Hematopoietic multipotent progenitor cell treated with erythropoietin and hydrocortisone succinate and interleukin-3 and kit ligand, for 8 days (in vitro differentiated cells): ENCODE data around the gene IL17B.

ENCODE experiments used
- DNase-seq: peaks from one replicate; pipeline ENCODE4 v3.0.0-alpha.2; 2015

The IL17B gene

DNA sequence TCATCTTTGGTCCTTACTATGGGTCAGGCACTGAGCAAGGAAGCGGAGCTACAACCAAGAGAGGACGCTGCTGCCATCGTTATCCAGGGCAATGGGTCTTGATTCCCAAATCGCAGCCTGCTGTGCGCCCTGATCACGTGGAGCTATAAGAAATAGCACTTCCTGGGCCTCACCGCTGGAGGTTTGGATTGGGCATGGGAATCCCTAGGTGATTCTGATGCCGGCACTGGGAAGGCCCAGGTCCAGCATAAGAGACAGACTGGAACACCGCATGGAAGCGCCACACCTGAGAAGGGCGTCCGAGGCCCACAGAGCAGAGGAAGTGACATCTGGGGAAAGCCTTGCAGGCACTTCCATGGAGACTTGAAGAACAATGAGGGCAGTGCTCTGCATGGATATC, 3.0 kb downstream of the IL17B start:
- DNase-seq = no peak

DNA sequence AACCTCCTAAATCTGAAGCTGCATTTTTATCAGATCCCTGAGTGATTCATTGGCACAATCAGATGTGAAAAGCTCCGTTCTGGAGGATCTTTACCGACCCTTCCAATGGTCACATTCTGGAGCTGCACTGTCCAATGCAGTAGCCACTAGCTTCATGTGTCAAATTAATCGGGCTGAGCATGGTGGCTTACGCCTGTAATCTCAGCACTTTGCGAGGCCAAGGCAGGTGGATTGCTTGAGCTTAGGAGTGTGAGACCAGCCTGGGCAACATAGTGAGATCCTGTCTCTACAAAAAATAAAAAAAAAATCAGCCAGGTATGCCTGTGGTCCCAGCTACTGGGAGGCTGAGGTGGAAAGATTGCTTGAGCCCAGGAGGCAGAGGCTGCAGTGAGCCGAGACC, 3.7 kb downstream of the IL17B start:
- no peak for DNase-seq

DNA sequence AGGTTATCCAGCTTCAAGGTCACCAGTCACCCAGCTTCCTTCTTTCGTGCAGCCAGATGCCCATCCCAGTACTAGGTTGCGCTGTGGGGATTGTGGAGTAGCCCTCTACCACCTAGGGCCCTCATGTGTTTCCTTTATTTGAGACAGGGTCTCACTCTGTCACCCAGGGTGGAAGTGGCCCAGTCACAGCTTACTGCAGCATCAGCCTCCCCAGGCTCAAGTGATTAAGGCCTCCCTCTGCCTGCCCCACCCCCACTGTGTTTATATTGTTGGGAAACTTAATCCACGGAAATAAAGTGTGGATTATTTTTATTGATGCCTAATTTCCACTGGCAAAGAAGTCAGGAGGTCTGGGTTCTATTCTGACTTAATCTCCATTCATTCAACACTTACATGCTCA, 4.3 kb downstream of the IL17B start:
- DNase-seq = no peak

DNA sequence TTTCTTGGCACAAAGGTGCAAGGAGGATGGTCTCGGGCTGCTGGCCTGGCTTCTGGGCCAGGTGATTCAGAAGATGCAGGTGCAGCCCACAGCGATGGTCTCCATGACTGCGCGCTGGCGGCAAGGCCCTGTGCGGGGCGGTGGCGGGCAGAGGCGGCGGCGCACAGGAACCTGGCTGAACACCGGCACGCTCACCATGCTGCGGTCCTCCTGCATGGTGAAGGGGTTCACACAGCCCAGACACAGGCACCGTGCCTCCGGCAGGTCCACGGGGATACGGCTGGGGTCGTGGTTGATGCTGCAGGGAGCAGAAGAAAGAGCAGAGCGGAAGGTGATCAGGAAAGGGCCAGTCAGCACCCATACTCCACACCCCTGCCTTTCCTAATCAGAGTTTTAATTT, 4.8 kb downstream of the IL17B start:
- no peak for DNase-seq

DNA sequence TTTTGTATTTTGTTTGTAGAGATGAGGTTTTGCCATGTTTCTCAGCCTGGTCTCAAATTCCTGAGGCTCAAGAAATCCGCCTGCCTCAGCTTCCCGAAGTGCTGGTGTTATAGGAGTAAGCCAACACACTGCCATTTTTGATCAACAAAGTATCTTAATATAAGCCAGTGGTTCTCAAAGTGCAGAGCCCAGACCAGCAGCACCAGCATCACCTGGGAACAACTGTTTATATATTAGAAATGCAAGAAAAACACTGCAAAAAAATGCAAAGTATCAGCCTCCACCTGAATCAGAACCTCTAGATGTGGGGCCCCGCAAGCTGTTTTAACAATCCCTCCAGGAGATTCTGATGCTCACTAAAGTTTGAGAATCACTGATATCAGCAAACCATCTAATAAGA, 6.2 kb downstream of the IL17B start:
- DNase-seq = no peak

DNA sequence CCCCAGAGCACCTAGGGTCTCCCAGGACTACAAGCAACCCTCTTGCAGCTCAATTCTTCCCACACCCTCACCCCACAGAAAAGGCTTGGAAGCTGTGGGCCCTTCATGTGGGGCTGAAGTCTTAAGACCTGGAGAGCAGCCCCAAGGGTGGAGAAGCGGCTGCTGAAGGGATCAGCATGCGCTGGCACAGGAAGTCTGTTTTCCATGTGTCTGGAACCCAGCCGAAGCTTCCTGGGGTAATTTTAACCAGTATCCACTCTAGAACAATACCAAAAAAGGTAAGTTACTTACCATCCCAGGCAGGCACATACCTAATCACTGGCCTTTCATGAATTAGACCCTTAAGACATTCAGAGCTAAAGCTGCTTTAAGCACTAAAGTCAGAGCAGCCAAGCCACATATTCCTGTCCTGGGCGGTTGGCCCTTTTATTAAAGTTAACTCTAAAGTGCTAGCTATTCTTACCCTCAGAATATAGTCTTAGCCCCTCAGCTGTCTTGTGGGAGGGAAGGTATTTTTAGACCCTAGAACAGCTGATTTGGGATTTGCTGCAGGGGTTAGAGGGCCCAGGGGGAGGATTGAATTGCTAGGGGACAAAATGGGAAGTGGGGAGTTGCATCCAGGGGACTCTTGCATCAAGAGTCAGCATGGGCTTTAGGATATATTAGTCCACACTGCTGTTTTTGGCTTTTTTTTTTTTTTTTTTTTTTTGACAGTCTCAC, 6.9 kb downstream of the IL17B start:
- DNase-seq = no peak

DNA sequence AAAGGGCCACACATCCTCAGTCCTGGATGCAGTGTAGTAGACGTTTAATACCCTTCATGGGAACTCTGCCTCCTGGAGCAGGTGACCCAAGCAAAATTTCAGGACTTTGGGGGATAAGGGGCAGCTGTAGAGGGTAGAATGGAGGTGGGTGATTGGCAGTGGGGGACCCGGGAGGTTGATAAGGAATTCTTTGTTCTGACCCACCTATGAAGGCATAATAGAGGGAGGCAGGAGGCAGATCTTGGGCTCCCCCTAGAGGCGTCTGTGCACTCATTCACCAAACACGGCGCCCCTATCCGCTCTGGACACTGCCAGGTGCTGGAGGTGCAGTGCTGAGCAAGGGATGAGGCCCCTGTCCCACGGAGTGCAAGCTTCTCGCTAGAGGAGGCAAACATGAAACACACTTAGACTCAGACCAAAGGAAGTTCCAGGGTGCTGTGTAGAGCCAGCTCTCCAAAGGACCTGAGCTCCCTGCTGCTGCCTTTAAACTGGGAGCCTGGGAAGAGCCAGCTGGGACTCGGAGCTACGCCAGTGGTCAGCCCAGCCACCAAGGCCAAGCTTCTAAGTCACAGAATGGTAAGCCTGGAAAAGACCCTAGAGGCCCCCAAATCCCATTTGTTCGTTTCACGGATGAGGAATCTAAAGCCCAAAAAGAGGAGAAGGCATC, 7.7 kb downstream of the IL17B start:
- peak; percentile 70 for DNase-seq

DNA sequence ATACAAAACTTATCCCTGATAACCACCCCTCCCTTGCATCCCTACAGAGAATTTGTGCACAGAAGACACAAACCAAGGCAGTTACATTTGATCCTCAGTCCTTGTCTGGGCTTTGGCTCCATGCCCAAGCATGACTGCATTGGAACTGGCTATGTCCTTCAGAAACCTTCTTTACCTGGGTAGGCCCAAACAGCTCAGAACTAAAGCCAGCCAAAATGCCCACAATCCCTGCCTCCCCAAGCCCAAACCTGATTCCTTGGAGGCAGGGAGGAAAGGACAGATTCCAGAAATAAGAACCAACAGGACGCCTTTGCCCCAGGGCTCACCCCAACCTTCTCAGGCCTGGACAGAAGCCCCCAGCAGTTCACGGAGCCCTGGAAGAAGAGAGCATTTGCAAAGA, 8.2 kb downstream of the IL17B start:
- DNase-seq = no peak

DNA sequence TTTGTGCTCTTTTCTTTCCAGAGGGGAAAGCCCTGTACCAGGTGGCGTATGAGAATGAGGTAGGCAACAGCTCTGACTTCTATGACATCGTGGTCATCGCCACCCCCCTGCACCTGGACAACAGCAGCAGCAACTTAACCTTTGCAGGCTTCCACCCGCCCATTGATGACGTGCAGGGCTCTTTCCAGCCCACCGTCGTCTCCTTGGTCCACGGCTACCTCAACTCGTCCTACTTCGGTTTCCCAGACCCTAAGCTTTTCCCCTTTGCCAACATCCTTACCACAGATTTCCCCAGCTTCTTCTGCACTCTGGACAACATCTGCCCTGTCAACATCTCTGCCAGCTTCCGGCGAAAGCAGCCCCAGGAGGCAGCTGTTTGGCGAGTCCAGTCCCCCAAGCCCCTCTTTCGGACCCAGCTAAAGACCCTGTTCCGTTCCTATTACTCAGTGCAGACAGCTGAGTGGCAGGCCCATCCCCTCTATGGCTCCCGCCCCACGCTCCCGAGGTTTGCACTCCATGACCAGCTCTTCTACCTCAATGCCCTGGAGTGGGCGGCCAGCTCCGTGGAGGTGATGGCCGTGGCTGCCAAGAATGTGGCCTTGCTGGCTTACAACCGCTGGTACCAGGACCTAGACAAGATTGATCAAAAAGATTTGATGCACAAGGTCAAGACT, 11.0 kb downstream of the IL17B start:
- no peak for DNase-seq

DNA sequence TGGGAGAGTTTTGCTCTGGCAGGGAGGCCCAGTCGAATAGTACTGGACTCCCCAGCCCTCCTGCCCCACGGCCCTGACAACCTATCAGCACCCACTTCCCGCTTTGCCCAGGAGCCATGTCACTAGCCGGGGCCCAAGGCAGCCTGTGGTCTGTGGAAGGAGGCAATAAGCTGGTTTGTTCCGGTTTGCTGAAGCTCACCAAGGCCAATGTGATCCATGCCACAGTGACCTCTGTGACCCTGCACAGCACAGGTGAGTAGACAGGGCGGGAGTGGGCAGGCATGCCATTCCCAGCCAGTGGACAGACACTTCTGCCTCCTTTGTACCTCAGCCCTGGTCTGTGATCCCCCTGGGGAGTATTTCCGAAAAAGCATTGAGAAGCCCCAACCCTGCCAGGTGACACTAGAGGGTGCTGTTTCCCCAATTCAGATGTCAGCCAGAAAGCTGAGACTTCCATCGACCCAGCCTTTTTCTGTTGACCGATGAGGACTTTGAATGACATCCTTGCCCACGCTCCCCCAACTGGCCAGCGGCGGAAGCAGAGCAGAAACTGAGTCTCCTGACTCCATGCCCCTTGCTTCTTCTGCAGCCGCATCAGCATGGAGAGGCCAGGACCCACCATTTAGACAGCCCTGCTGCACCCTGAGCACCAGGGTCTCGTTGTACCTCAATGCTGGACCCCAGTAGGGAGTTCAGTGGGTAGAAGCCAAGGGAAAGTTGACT, 11.7 kb downstream of the IL17B start:
- DNase-seq = peak; percentile 83

DNA sequence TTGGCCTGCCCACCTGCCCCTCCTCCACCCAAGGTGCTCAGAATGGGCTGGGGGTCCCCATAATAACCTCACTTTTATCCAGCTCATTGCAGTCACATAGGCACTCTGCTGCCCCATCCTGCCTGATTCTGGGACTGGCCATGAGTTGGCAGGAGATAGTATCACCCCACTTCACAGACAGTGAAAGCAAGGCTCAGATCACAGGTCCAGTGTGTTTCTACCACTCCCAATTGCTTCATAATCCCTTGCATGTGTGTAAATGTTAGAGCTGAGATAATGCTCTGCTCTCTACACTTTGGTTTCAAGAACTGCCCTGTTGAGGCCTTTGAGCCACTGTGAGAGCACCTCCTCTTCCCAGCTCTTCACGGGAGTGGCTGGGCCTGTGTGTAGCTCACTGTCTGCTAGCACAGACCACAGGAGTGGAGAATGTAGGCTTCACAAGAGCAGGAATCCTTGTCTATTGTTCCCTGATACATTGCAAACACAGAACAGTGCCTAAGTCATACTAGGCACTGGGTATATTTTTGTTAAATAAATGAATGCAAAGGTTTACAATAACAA, 12.8 kb downstream of the IL17B start:
- peak; percentile 70 for DNase-seq

DNA sequence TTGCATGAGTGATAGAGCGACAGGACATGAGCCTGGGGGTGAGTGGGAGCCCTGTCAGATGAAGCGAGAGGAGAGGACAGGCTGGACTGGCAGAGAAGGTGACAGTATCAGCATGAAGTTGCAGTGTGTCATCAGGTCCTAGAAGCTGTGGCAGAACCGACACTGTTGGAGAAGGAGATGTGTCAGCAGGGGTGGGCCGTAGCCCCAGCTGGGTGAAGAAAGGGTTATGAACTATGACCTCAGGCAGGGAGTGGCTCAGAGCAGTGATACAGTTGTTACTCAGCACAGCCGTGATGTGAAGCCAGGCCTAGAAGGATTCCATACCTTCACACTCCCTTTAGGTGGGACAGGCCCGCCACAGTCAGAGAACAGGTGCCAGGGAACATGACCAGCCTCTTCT, 13.7 kb downstream of the IL17B start:
- DNase-seq = no peak

DNA sequence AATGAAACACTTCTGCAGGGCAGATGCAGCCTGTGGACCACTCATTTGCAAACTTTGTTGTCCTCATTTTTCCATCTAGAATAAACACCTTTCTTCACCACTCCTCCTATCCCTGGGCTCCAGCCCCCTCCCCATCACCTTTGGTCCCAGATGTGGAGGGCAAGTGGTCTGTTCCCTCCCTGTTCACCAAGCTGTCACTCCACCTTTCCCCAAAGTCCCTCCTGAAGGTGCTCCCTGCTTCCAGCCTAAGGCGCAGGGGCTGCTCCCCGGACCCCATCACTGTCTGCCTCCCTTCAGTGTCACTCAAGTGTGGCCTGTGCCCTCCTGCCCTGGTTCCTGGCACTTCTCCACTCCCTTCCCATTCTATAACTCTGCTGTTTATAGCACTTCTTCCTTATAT, 14.4 kb downstream of the IL17B start:
- DNase-seq = no peak

DNA sequence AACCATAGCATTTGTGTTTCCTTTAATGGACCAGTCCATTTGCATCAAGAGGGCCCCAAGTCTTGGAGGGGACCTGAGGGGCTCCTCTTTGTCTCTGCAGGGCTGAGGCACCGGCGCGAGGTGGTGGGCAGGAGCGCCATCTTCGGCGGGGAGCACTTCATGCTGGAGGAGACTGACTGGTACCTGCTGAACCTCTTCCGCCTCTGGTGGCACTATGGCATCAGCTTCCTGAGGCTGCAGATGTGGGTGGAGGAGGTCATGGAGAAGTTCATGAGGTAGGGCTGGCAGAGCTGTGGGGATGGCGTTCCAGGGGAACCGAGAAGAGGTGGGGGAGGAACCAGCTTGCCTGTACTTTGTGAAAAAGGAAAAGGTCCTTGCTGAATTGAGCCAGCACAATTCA, 15.2 kb downstream of the IL17B start:
- no peak for DNase-seq

DNA sequence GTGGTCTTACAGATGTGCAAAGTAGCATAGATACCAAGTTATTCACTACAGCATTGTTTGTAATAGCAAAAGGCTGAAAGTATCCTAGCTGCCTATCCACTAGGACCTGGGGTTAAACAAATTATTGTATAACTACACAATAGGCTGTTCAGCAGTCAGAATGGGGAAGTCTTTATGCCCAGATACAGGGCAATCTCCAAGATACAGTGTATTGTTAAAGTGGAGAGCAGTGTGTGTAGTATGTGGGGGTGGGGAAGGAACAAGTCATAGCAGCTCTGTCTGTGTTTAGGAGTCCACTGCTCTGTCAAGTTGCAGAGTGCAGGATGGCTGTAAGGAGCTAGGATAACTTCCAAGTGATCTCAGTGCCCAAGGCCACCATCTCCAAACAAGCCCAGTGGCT, 15.7 kb downstream of the IL17B start:
- DNase-seq = no peak

DNA sequence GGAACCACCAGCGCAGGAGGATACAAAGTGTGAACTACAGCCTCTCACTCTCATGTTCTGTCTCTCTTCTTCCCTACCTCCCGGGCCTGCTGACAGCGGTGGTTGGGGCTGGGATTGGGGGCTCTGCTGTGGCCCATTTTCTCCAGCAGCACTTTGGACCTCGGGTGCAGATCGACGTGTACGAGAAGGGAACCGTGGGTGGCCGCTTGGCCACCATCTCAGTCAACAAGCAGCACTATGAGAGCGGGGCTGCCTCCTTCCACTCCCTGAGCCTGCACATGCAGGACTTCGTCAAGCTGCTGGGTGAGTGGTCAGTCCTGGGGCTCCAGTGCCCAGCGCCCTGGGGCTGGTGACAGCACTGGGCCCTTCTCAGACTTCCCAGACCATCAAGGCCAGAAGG, 16.6 kb downstream of the IL17B start:
- DNase-seq = no peak

DNA sequence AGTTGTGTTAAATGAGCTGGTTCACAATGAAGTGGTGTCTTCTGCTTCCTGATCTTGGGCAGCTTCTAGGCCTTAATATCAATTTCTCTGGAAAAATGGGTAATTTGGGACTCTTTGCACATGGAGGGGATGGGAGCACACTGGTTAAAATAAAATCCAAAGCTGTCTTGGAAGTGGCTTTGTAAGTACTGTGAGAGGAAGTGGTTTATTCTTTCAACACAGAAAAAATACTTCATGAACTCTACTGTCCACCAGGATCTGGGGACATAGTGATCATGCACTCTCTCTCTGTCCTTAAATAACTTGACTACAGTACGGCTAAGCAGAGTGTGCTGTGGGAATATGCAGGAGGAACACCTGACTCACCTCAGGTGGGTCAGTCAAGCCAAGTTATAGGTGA, 18.8 kb downstream of the IL17B start:
- DNase-seq = no peak

DNA sequence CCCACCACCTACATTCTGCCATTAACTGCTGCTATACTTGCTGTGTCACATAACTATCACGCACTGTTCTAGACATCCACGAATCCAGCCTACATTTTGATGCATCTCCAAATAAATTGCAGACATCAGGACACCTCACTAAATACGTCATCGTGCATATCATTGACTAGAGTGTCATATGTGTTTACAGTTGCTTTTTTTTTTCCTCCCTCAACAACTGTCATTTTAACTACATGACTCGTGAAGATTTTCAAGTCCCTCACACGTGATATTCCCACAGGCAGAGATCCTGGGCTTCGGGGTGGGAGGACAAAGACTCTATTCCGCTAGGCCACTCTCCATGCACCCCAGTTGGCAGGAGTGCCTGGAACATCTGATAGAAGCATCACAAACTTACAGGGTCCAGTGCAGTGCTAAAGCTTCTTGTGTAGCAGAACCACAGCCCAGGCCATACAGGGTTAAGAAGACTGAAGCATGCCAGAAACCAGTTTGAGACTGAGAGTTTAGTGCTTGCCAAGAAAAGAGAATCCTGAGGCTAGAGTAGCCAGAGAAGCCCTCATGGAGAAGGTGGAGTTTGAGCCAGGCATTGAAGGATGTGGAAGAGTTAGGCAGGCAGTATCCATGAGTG, 20.1 kb downstream of the IL17B start:
- peak; percentile 25 for DNase-seq

DNA sequence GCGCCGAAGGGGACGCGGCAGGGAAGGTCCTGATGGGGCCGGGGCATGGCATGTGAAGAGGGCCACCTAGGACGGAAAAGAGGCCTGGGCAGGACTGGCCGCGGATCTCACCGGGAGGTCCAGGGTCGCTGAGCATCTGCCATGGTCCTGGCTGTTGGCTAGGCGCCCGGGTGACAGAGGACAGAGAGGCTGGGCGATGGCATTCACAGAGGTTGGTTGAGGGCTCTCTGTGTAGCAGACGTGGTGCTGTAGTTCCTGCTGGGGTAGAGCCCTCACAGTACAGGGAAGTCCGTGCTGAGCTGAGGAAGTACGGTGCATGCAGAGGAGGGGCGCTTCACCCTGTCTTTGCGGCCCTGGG, 20.8 kb downstream of the IL17B start:
- peak; percentile 31 for DNase-seq

DNA sequence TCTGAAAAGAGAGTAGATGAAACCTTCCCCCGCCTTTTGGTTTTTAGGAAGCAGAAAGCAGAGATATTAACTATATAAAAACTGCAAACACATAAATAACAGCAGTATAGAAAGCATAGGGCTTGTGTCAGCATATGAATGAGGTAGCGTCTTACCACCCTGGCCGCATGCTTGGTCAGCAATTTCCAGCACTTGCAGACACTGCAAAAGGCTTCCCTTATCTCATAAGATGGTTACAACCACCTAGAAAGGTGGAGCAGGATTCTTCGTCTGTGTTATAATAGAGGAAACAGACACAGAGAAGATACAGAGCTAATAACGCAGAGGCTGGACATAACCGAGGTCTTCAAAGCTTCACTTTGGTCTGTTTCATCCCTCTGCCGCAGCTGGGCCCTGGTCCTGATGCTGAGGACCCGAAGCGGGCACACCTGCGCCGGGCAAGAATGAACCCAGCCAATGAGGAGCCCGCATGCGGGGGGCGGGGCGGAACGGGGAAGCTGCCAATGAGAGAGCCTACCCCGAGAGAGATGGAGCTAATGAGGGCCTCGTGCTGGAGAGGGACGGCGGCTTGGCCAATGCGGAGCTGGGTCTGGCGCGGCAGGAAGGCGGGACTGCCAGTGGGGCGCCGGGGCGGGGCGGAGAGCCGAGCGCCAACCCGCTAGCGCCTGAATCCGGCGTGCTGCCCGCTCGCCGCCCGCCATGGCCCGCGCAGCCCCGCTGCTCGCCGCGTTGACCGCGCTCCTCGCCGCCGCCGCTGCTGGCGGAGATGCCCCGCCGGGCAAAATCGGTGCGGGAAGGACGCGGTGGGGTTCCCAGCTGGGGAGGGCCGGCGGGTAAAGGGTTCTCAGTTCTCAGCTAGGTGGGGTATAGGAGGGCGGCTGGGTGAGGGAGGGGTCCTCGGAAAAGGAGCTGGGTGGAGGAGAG, 21.5 kb downstream of the IL17B start, which contains the start of gene PCYOX1L:
PCYOX1L (plus strand) TSS at position 677 of the 924 bp plus-strand sequence; CDS start at position 700, 23 bp downstream.
- peak; percentile 97 for DNase-seq

DNA sequence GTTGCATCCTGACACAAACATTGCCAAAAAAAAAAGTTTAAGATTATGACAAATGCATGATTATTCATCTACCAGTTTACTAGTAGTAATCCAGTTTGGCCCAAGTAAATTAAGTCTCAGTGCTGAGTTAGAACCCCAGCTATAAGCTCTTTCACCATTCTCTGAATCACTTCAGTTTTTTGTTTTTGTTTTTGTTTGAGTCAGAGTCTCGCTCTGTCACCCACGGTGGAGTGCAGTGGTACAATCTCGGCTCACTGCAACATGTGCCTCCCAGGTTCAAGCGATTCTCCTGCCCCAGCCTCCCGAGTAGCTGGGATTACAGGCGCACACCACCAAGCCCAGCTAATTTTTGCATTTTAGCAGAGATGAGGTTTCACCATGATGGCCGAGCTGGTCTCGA, 22.7 kb downstream of the IL17B start:
- no peak for DNase-seq

DNA sequence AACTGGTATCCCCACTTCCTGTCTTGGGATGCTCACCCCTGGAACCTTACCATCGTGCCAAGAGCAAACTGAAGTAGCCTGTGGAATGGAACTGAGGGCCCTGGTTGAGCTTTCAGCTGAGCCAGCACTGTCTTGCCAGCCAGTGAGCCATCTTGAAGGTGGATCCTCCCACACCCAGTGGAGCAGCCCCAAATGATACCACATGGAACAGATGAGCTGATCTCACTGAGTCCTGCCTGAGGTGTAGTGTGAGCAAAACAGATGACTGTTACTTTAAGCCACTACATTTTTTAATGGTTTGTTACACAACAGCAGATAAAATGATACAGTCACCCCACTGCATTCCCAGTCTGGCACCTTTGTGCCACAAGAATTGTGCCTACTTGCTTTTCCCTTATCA, 23.4 kb downstream of the IL17B start:
- peak; percentile 41 for DNase-seq
